GM08714 (cell line): ENCODE measurements around the gene LGALS3.

Experiments used
- H3K4me3 ChIP-seq: fragments of 200-500 bp; sonication (Bioruptor generic); 2 replicates; pipeline ENCODE4 v1.5.1; 2014; ENCODE audit warnings: mild to moderate bottlenecking, low read length, inconsistent platforms
- ZNF274 ChIP-seq: IDR thresholded peaks from 2 replicates; pipeline ENCODE4 v1.6.1; 2012; ENCODE audit warnings: mild to moderate bottlenecking, low read depth, low read length

Gene LGALS3

DNA sequence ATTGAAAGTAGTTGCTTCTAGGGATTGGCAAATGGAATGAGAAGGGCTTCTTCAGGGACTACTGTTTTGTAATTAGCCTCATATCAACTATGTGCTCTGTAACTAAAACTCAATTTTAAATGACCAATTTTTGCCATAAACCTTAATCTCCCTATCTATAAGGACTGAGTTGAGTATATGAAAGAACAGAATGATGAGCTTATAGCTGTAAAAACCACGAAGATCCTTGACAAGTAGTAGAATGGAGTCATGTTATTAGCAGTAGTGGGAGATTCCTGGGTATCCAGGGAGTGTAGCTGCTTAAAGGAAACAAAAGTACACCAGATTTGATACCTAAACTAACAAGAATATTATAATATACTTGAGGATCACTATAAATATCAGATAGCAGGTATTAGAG, 28.0 kb downstream of the LGALS3 start:
- H3K4me3 ChIP-seq, result no peak overlapping the region
- no peak for TF ChIP-seq ZNF274

DNA sequence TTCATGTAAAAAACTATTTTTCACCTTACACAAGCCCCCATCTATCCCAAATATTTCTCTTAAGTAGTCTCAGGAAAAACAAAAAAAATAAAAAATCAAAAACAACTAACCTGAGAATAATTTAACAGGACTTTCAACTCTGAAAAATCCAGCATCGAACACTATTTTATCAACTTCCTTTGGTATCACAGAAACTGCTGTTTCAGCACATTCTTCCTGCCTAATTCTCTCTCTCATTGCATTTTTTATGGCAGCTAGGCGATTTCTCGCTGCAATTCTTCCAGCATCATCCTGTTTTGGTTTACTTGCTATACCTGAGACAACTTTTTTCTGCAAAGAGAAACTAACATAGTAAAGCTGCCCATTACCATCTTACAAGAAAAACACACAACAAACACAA, 29.4 kb downstream of the LGALS3 start:
- no peak overlapping the region for H3K4me3 ChIP-seq
- no peak for TF ChIP-seq ZNF274

DNA sequence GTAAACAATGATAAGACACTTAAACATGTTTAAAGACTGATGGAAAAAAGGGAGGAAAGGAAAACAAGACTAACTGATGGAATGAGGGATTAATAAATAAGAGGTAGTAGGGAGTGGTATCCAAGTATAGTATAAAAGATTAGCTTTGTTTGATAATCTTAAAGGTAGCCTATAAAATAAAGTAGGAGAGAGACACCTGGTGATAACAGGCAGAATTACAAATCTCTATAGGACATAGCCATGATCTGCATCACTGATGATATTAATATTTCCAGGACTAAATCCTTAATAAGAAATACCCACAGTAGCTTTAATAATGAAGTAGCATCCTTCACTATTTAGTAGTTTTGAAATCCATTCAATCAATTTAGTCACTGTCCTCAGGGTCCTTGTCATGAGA, 31.9 kb downstream of the LGALS3 start:
- no peak overlapping the region for H3K4me3 ChIP-seq
- TF ChIP-seq ZNF274, result no peak

- no peak for TF ChIP-seq ZNF274
- H3K4me3 ChIP-seq, result no peak overlapping the region
These were observed 41.5 kb downstream of the LGALS3 start for GRCh38 chr14:55170526-55170925.

- TF ChIP-seq ZNF274, result no peak
- no peak overlapping the region for H3K4me3 ChIP-seq
These were observed 51.0 kb downstream of the LGALS3 start for GRCh38 chr14:55180006-55180405.

DNA sequence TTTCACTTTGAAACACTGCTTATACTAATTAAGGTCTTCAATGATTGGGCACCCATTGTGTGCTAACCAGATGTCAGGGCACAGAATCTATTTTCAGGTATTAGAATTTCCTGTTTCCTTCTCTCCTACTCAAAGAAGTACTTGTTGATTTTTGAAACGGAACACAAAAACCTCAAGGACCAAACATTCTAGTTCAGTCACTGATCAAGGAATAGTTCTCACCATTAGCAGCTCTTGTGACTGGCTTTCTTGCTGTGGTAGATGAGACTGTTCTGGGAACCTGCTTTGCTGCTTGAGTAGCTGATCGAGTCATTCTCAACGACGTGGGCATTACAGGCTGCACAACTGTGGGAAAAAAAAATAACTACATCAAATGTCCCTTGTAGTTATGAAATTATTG, 51.4 kb downstream of the LGALS3 start:
- no peak for TF ChIP-seq ZNF274
- peak overlapping the region; percentile 21; the same call in 1 of the 2 replicates for H3K4me3 ChIP-seq

- TF ChIP-seq ZNF274, result no peak
- no peak overlapping the region; the same call in 1 of the 2 replicates for H3K4me3 ChIP-seq
These were observed 59.7 kb downstream of the LGALS3 start for GRCh38 chr14:55188686-55189295.

DNA sequence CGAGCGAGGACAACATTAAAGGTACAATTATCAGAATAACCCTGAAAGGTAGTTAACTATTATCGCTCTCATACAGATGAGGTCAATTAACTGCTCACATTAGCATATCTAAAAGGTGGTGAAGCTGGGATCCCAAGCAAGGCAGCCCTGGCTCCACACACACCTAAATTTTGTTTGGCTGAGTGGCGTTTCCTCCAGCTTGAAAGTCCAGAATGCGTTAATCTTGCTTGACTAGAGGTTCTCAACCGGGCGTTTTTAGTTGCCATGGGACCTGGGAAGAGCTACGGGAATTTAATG, 61.8 kb downstream of the LGALS3 start:
- no peak for TF ChIP-seq ZNF274
- H3K4me3 ChIP-seq, result peak overlapping the region; percentile 89

- TF ChIP-seq ZNF274, result no peak
- H3K4me3 ChIP-seq, result peak within 1 kb of the TSS; percentile 89
These were observed 62.4 kb downstream of the LGALS3 start, which contains the start of gene DLGAP5 for GRCh38 chr14:55191203-55192053. TSS of gene DLGAP5 (minus strand) at chr14:55191585. CDS start at chr14:55189179, 2,406 bp downstream.

GRCh38 chr14:55192054-55192621, 63.1 kb downstream of the LGALS3 start:
- H3K4me3 ChIP-seq, result peak overlapping the region; percentile 79

GRCh38 chr14:55194656-55195355, 65.8 kb downstream of the LGALS3 start:
- no peak overlapping the region for H3K4me3 ChIP-seq
- no peak for TF ChIP-seq ZNF274

More at GRCh38 chr14:55192054-55192621, 63.1 kb downstream of the LGALS3 start:
- no peak for TF ChIP-seq ZNF274
